Measurements from ENCODE around the gene TMPRSS3. TPM values are rescaled to one million over a fixed set of nuclear protein-coding genes. Genes with fewer than 3 reads are reported as not detected.
A peak's percentile ranks its signal among the peaks of the same experiment; 100 is the strongest.

TMPRSS3 gene
- 10 to 100 TPM; 22.3 to 27.4 TPM for total RNA-seq

- DNase-seq = no peak
- H3K27me3 Mint-ChIP-seq = no peaks in the 10 kb centered on the region
- no peak within 1 kb of the TSS for H3K27ac Mint-ChIP-seq
- ATAC-seq = no peak
- H3K36me3 Mint-ChIP-seq = peaks cover 28% of the 10 kb centered on the region
- H3K4me1 Mint-ChIP-seq = peaks cover 50% of the 10 kb centered on the region
- H3K4me3 Mint-ChIP-seq = no peak within 1 kb of the TSS
- CTCF ChIA-PET = interaction anchor here (0.7 to 1.6 kb wide), 2 partner anchors 16 to 54 kb away, joined by 3 read pairs; no protein-coding TSS in a partner anchor
- no peaks in the 10 kb centered on the region for H3K9me3 Mint-ChIP-seq (ENCODE audit: low read depth)
Measured at GRCh38 chr21:42395905-42396651, at the start of gene TMPRSS3. Gene TMPRSS3 (minus strand): TSS chr21:42396052. CDS start chr21:42395417, 635 bp downstream.

GRCh38 chr21:42445311-42445710, 49.5 kb upstream of the TMPRSS3 start:
- Mint-ChIP-seq H3K36me3 (peaks cover 58% of the 10 kb centered on the region), H3K9me3 (ENCODE audit: low read depth) (no peaks in the 10 kb centered on the region), H3K4me3 (no peak overlapping the region), H3K27me3 (no peaks in the 10 kb centered on the region), H3K27ac (no peak overlapping the region), H3K4me1 (peaks cover 59% of the 10 kb centered on the region)
- ATAC-seq (no peak), DNase-seq (no peak)
- CTCF ChIA-PET = interaction anchor here (1.4 kb wide), 1 partner anchor 17 kb away, joined by 3 read pairs; no protein-coding TSS in a partner anchor

GRCh38 chr21:42444745-42445059, 48.9 kb upstream of the TMPRSS3 start:
- Mint-ChIP-seq H3K4me3 (no peak overlapping the region), H3K27me3 (no peaks in the 10 kb centered on the region), H3K4me1 (peaks cover 59% of the 10 kb centered on the region), H3K9me3 (ENCODE audit: low read depth) (no peaks in the 10 kb centered on the region), H3K27ac (no peak overlapping the region), H3K36me3 (peaks cover 64% of the 10 kb centered on the region)
- ATAC-seq (no peak), DNase-seq (no peak)
- CTCF ChIA-PET = no interaction called here

GRCh38 chr21:42443876-42444744, 48.3 kb upstream of the TMPRSS3 start:
- Mint-ChIP-seq H3K27me3 (no peaks in the 10 kb centered on the region), H3K4me3 (no peak overlapping the region), H3K27ac (no peak overlapping the region), H3K9me3 (ENCODE audit: low read depth) (no peaks in the 10 kb centered on the region), H3K4me1 (peaks cover 60% of the 10 kb centered on the region), H3K36me3 (peaks cover 70% of the 10 kb centered on the region)
- CTCF ChIA-PET = interaction anchor here (1.5 kb wide), 1 partner anchor 133 kb away, joined by 3 read pairs; no protein-coding TSS in a partner anchor
- ATAC-seq (no peak), DNase-seq (no peak)

GRCh38 chr21:42443181-42443785, 47.4 kb upstream of the TMPRSS3 start:
- H3K4me3 Mint-ChIP-seq = no peak overlapping the region
- H3K27ac Mint-ChIP-seq = no peak overlapping the region
- H3K9me3 Mint-ChIP-seq (ENCODE audit: low read depth) = no peaks in the 10 kb centered on the region
- H3K4me1 Mint-ChIP-seq = peaks cover 61% of the 10 kb centered on the region
- DNase-seq = no peak
- no peaks in the 10 kb centered on the region for H3K27me3 Mint-ChIP-seq
- H3K36me3 Mint-ChIP-seq = peaks cover 77% of the 10 kb centered on the region
- CTCF ChIA-PET = interaction anchor here (0.8 to 2.7 kb wide), 4 partner anchors 12 to 132 kb away, joined by 3 to 7 read pairs (median 3); no protein-coding TSS in a partner anchor
- ATAC-seq = no peak

GRCh38 chr21:42441963-42442362, 46.1 kb upstream of the TMPRSS3 start:
- CTCF ChIA-PET = interaction anchor here (1.4 to 2.7 kb wide), 3 partner anchors 13 to 30 kb away, joined by 3 to 7 read pairs (median 3); no protein-coding TSS in a partner anchor
- ATAC-seq (no peak), DNase-seq (no peak)
- Mint-ChIP-seq H3K9me3 (ENCODE audit: low read depth) (no peaks in the 10 kb centered on the region), H3K36me3 (peaks cover 77% of the 10 kb centered on the region), H3K4me1 (peaks cover 51% of the 10 kb centered on the region), H3K4me3 (no peak overlapping the region), H3K27ac (no peak overlapping the region), H3K27me3 (no peaks in the 10 kb centered on the region)

- H3K4me1 Mint-ChIP-seq = peaks cover 46% of the 10 kb centered on the region
- H3K4me3 Mint-ChIP-seq = no peak overlapping the region
- ATAC-seq (no peak), DNase-seq (no peak)
- peaks cover 2% of the 10 kb centered on the region for H3K9me3 Mint-ChIP-seq (ENCODE audit: low read depth)
- H3K36me3 Mint-ChIP-seq = peaks cover 85% of the 10 kb centered on the region
- CTCF ChIA-PET = no interaction called here
- H3K27ac Mint-ChIP-seq = peak overlapping the region; percentile 67
- no peaks in the 10 kb centered on the region for H3K27me3 Mint-ChIP-seq
Measured at GRCh38 chr21:42440187-42440792, 44.4 kb upstream of the TMPRSS3 start.

GRCh38 chr21:42439284-42440186, 43.7 kb upstream of the TMPRSS3 start:
- CTCF ChIA-PET = no interaction called here
- ATAC-seq = peak; percentile 50
- peak; percentile 63 for DNase-seq
- H3K27ac Mint-ChIP-seq = peak overlapping the region; percentile 67
- H3K4me3 Mint-ChIP-seq = no peak overlapping the region
- peaks cover 85% of the 10 kb centered on the region for H3K36me3 Mint-ChIP-seq
- H3K27me3 Mint-ChIP-seq = no peaks in the 10 kb centered on the region
- peaks cover 54% of the 10 kb centered on the region for H3K4me1 Mint-ChIP-seq
- H3K9me3 Mint-ChIP-seq (ENCODE audit: low read depth) = peaks cover 2% of the 10 kb centered on the region

- no peaks in the 10 kb centered on the region for H3K27me3 Mint-ChIP-seq
- DNase-seq (no peak), ATAC-seq (no peak)
- CTCF ChIA-PET = no interaction called here
- peaks cover 91% of the 10 kb centered on the region for H3K36me3 Mint-ChIP-seq
- H3K4me1 Mint-ChIP-seq = peaks cover 60% of the 10 kb centered on the region
- H3K4me3 Mint-ChIP-seq = no peak overlapping the region
- peaks cover 2% of the 10 kb centered on the region for H3K9me3 Mint-ChIP-seq (ENCODE audit: low read depth)
- no peak overlapping the region for H3K27ac Mint-ChIP-seq
Measured at GRCh38 chr21:42438316-42439205, 42.7 kb upstream of the TMPRSS3 start.

GRCh38 chr21:42437786-42438185, 41.9 kb upstream of the TMPRSS3 start:
- CTCF ChIA-PET = interaction anchor here (0.7 to 1.8 kb wide), 2 partner anchors 57 to 100 kb away, joined by 3 to 5 read pairs; no protein-coding TSS in a partner anchor
- no peak overlapping the region for H3K27ac Mint-ChIP-seq
- H3K4me1 Mint-ChIP-seq = peaks cover 58% of the 10 kb centered on the region
- H3K4me3 Mint-ChIP-seq = no peak overlapping the region
- H3K36me3 Mint-ChIP-seq = peaks cover 94% of the 10 kb centered on the region
- H3K27me3 Mint-ChIP-seq = no peaks in the 10 kb centered on the region
- DNase-seq (no peak), ATAC-seq (no peak)
- peaks cover 2% of the 10 kb centered on the region for H3K9me3 Mint-ChIP-seq (ENCODE audit: low read depth)

- peaks cover 60% of the 10 kb centered on the region for H3K4me1 Mint-ChIP-seq
Measured at GRCh38 chr21:42436914-42437313, 41.1 kb upstream of the TMPRSS3 start.

More at GRCh38 chr21:42436914-42437313, 41.1 kb upstream of the TMPRSS3 start:
- Mint-ChIP-seq H3K36me3 (peaks cover 94% of the 10 kb centered on the region), H3K4me3 (no peak overlapping the region), H3K27me3 (no peaks in the 10 kb centered on the region), H3K9me3 (ENCODE audit: low read depth) (peaks cover 9% of the 10 kb centered on the region), H3K27ac (peak overlapping the region; percentile 13)
- ATAC-seq = no peak
- no peak for DNase-seq
- CTCF ChIA-PET = interaction anchor here (0.7 to 1.8 kb wide), 4 partner anchors 13 to 127 kb away, joined by 3 to 5 read pairs (median 4); no protein-coding TSS in a partner anchor
